VCaP (cell line): Measurements from ENCODE around the gene KRTAP10-12.

ENCODE experiments used
- H3K27ac ChIP-seq: fragments of 450-650 bp; 2 replicates; pipeline ENCODE4 v1.5.1; 2017
- CTCF ChIP-seq: fragments of 450-650 bp; conservative IDR thresholded peaks from 2 replicates; pipeline ENCODE4 v1.5.1; 2017; ENCODE audit warnings: mild to moderate bottlenecking, moderate library complexity

KRTAP10-12 gene

GRCh38 chr21:44713130-44713529 is 16.2 kb downstream of the KRTAP10-12 start:
- TF ChIP-seq CTCF, result no peak
- no peak overlapping the region for H3K27ac ChIP-seq

- H3K27ac ChIP-seq, result no peak overlapping the region
- no peak for TF ChIP-seq CTCF
Measured at GRCh38 chr21:44713846-44714245, 16.9 kb downstream of the KRTAP10-12 start.

GRCh38 chr21:44714905-44715304 is 17.9 kb downstream of the KRTAP10-12 start:
- TF ChIP-seq CTCF, result no peak

GRCh38 chr21:44716984-44717383 is 20.0 kb downstream of the KRTAP10-12 start:
- TF ChIP-seq CTCF, result no peak
- no peak overlapping the region for H3K27ac ChIP-seq

More at GRCh38 chr21:44714905-44715304, 17.9 kb downstream of the KRTAP10-12 start:
- H3K27ac ChIP-seq, result no peak overlapping the region

- TF ChIP-seq CTCF, result no peak
- no peak overlapping the region for H3K27ac ChIP-seq
Measured at GRCh38 chr21:44718093-44718492, 21.1 kb downstream of the KRTAP10-12 start.

GRCh38 chr21:44718571-44718970 is 21.6 kb downstream of the KRTAP10-12 start:
- H3K27ac ChIP-seq, result no peak overlapping the region
- no peak for TF ChIP-seq CTCF

- TF ChIP-seq CTCF, result no peak
- H3K27ac ChIP-seq, result no peak overlapping the region
Measured at GRCh38 chr21:44720170-44720569, 23.2 kb downstream of the KRTAP10-12 start.

- no peak for TF ChIP-seq CTCF
- no peak overlapping the region for H3K27ac ChIP-seq
Measured at GRCh38 chr21:44722731-44723130, 25.8 kb downstream of the KRTAP10-12 start.
